Endothelial cell of umbilical vein (primary cell): Measurements from ENCODE around the gene CHRNA10. TPM values are rescaled to one million over a fixed set of nuclear protein-coding genes. Genes with fewer than 3 reads are reported as not detected.

Experiments used
- BruUV-seq: library from RNA; stranded (reverse); fragments of 400-500 nt; replicated peaks from 2 replicates; lab custom pipeline; 2021; lab: Mats Ljungman, UMichigan
- CTCF ChIA-PET: fragments of 300-600, 350-600 bp; sonication (Branson Sonifier 250); formaldehyde crosslinking; loops from one replicate; lab custom pipeline; 2021; ENCODE audit warnings: antibody characterized with exemption, inconsistent platforms; lab: Charles Lee
- POLR2A ChIA-PET: fragments of 300-600, 350-600 bp; sonication (Branson Sonifier 250); formaldehyde crosslinking; loops from one replicate; lab custom pipeline; 2021; ENCODE audit warnings: antibody characterized with exemption, inconsistent platforms; lab: Charles Lee
- DNase-seq: peaks from one replicate; pipeline ENCODE4 v3.0.0-alpha.2; 2011; ENCODE audit warnings: low read depth, low spot score
- FAIRE-seq: peaks from 2 replicates; lab custom pipeline; 2011; peaks lifted over from hg19 to GRCh38; lab: Jason Lieb, UNC
- H2AFZ ChIP-seq: 2 replicates; pipeline ENCODE4 v1.6.0; 2012; ENCODE audit warnings: low read depth, low read length, control low read depth, inconsistent platforms
- H3K27ac ChIP-seq: 2 replicates; pipeline ENCODE4 v1.5.1; 2011; ENCODE audit warnings: low read depth, mild to moderate bottlenecking, control low read depth, low read length, moderate library complexity; ENCODE audit not compliant: insufficient read depth
- H3K27me3 ChIP-seq, 2 experiments: 2 replicates each; pipeline versions ENCODE4 v1.6.0 to v1.6.1; 2011; ENCODE audit warnings: low read length in 2 of 2, mixed read lengths in 1 of 2; ENCODE audit not compliant: control insufficient read depth in 2 of 2, insufficient read depth in 2 of 2
- H3K36me3 ChIP-seq, 2 experiments: 2 replicates in 1 of 2; 3 replicates in 1 of 2; pipeline ENCODE4 v1.5.1; 2011; ENCODE audit warnings: low read length in 2 of 2, mild to moderate bottlenecking in 1 of 2, moderate library complexity in 1 of 2; ENCODE audit not compliant: control insufficient read depth in 2 of 2, insufficient read depth in 2 of 2; ENCODE audit errors: extremely low read depth in 1 of 2
- H3K4me1 ChIP-seq: 3 replicates; pipeline ENCODE4 v1.5.1; 2011; ENCODE audit warnings: mild to moderate bottlenecking, low read length; ENCODE audit not compliant: control insufficient read depth, insufficient read depth; ENCODE audit errors: extremely low read depth
- H3K4me2 ChIP-seq: 2 replicates; pipeline ENCODE4 v1.6.1; 2011; ENCODE audit warnings: low read length, control low read depth, mixed read lengths; ENCODE audit not compliant: insufficient read depth
- H3K4me3 ChIP-seq, 3 experiments: fragments of 200-600 bp in 1 of 3; sonication (generic), shearing (Covaris generic) in 1 of 3; replicated peaks in 1 of 3; 2 replicates each; pipeline ENCODE4 v1.5.1; 2011 to 2016; ENCODE audit warnings: control low read depth in 3 of 3, low read length in 3 of 3, mild to moderate bottlenecking in 2 of 3, inconsistent platforms in 1 of 3, low read depth in 1 of 3, moderate library complexity in 1 of 3; ENCODE audit not compliant: insufficient read depth in 1 of 3
- H3K79me2 ChIP-seq: 2 replicates; pipeline ENCODE4 v1.6.0; 2012; ENCODE audit warnings: low read length, inconsistent platforms; ENCODE audit not compliant: control insufficient read depth, insufficient read depth
- H3K9ac ChIP-seq: replicated peaks from 2 replicates; pipeline ENCODE3; 2011; ENCODE audit warnings: low read length, control low read depth; ENCODE audit not compliant: insufficient read depth; ENCODE audit errors: extremely low read depth
- H3K9me1 ChIP-seq: replicated peaks from 3 replicates; pipeline ENCODE4 v1.6.0; 2011; ENCODE audit warnings: mild to moderate bottlenecking, low read length; ENCODE audit not compliant: control insufficient read depth, insufficient read depth; ENCODE audit errors: extremely low read depth
- H3K9me3 ChIP-seq: replicated peaks from 2 replicates; pipeline ENCODE4 v1.5.1; 2012; ENCODE audit warnings: low read length, inconsistent platforms; ENCODE audit not compliant: control insufficient read depth, insufficient read depth
- H4K20me1 ChIP-seq: replicated peaks from 2 replicates; pipeline ENCODE3; 2011; ENCODE audit warnings: mild to moderate bottlenecking, low read length; ENCODE audit not compliant: control insufficient read depth, insufficient read depth; ENCODE audit errors: extremely low read depth
- EZH2 ChIP-seq: IDR thresholded peaks from 2 replicates; pipeline ENCODE4 v1.6.1; 2012; ENCODE audit warnings: borderline replicate concordance, low read depth, mild to moderate bottlenecking, moderate library complexity, low read length, inconsistent platforms; ENCODE audit not compliant: severe bottlenecking
- FOS ChIP-seq: IDR thresholded peaks from 2 replicates; pipeline ENCODE4 v1.6.1; 2011; ENCODE audit warnings: mild to moderate bottlenecking, low read length, moderate library complexity, borderline replicate concordance; ENCODE audit not compliant: insufficient read depth
- GATA2 ChIP-seq: IDR thresholded peaks from 2 replicates; pipeline ENCODE4 v1.7.0; 2011; ENCODE audit warnings: low read depth, mild to moderate bottlenecking, moderate library complexity, mixed read lengths, low read length; ENCODE audit not compliant: insufficient read length, insufficient read depth
- JUN ChIP-seq: IDR thresholded peaks from 2 replicates; pipeline ENCODE4 v1.6.1; 2011; ENCODE audit warnings: borderline replicate concordance, low read depth; ENCODE audit not compliant: insufficient read length, insufficient read depth
- MYC ChIP-seq: IDR thresholded peaks from one replicate; pipeline ENCODE4 v1.6.1; 2011; ENCODE audit warnings: mild to moderate bottlenecking, low read depth, low read length
- POLR2A ChIP-seq: IDR thresholded peaks from 2 replicates; pipeline ENCODE4 v1.6.1; 2012; ENCODE audit warnings: low read depth, mild to moderate bottlenecking, control low read depth, low read length
- POLR2AphosphoS5 ChIP-seq: IDR thresholded peaks from 2 replicates; pipeline ENCODE4 v1.6.1; 2012; ENCODE audit warnings: low read depth, mild to moderate bottlenecking, control low read depth, low read length, moderate library complexity; ENCODE audit not compliant: insufficient read depth
- dilution Hi-C: fragments of 300-500 bp; cut with MboI; formaldehyde crosslinking; loops from one replicate; pipeline ENCODE4 v1.15.0; 2019; ENCODE audit warnings: low sequenced_read_pairs; ENCODE audit not compliant: extremely low pct_ligation_motif_present
- intact Hi-C: fragments of 100-400 bp; cut with micrococcal nuclease; formaldehyde crosslinking; loops from one replicate; pipeline ENCODE4 v1.10.0; 2022
- polyA plus RNA-seq, 4 experiments: library from polyadenylated mRNA; depleted of rRNA in 3 of 4; stranded (reverse) in 3 of 4; unstranded in 1 of 4; fragments of >200 nt; gene quantifications; 2 replicates each; pipeline versions ENCODE4 v1.2.1 to v1.2.3, GENCODE V29; 2011 to 2012; ENCODE audit warnings: missing spikeins in 1 of 4
- total RNA-seq: library from RNA; stranded (reverse); gene quantifications from 2 replicates; pipeline ENCODE4 v1.2.3, GENCODE V29; 2021
- TF ChIP-seq, protein P1 (sequence below): IDR thresholded peaks from 2 replicates; pipeline ENCODE4 v1.6.1; 2011; ENCODE audit not compliant: insufficient read depth, insufficient read length
- TF ChIP-seq, protein P2 (sequence below), 2 donors: IDR thresholded peaks; 1 replicate in 1 of 2; 2 replicates in 1 of 2; pipeline ENCODE4 v1.5.1; 2011; ENCODE audit warnings: low read length in 2 of 2, mild to moderate bottlenecking in 2 of 2, moderate library complexity in 2 of 2, control low read depth in 1 of 2, inconsistent platforms in 1 of 2, low read depth in 1 of 2; ENCODE audit not compliant: insufficient read depth in 1 of 2; ENCODE audit errors: extremely low read depth in 1 of 2

The CHRNA10 gene
- total and polyA plus RNA-seq, 2 donors (not counting 3 experiments of a cell fraction or from before 2014, with no cell fraction given) = 1.1 to 1.8 TPM

DNA sequence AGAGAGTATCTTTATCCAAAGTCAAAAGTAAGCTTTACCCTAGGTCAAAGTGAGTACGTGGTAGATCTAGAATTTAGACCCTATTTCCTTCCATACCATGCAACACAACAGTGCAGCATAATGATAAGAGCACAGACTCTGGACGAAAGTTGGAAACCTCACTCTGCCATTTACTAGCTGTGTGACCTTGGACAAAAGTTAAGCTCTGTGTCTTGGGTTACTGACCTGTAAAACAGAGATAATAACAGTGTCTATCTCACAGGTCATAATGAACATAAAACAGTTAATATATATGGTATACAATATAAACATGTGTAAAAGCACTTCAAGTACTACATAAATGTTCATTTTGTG, 13.6 kb upstream of the CHRNA10 start:
- dilution Hi-C loops = no loop called here
- Histone ChIP-seq H4K20me1 (no peaks in the 10 kb centered on the region), H3K36me3 (peaks cover 28% of the 10 kb centered on the region in 2 experiments), H3K4me3 (no peak overlapping the region), H3K27me3 (no peaks in the 10 kb centered on the region), H3K79me2 (no peaks in the 10 kb centered on the region), H2AFZ (no peak overlapping the region), H3K27ac (no peak overlapping the region), H3K4me1 (no peaks in the 10 kb centered on the region), H3K9me1 (no peaks in the 10 kb centered on the region), H3K9ac (no peak overlapping the region), H3K9me3 (no peaks in the 10 kb centered on the region), H3K4me2 (no peak overlapping the region)
- BruUV-seq = no TSS peak
- POLR2A ChIA-PET = interaction anchor here (0.6 kb wide), 1 partner anchor 152 kb away, joined by 10 read pairs; no protein-coding TSS in a partner anchor
- DNase-seq (no peak), FAIRE-seq (no peak)
- CTCF ChIA-PET = interaction anchor here (0.6 kb wide), 2 partner anchors 107 to 372 kb away, joined by 4 read pairs; no protein-coding TSS in a partner anchor
- TF ChIP-seq FOS (no peak), MYC (no peak), POLR2AphosphoS5 (no peak), GATA2 (no peak), POLR2A (no peak)
- TF ChIP-seq, protein P1, sequence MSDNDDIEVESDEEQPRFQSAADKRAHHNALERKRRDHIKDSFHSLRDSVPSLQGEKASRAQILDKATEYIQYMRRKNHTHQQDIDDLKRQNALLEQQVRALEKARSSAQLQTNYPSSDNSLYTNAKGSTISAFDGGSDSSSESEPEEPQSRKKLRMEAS = no peak
- intact Hi-C loops = no loop called here

DNA sequence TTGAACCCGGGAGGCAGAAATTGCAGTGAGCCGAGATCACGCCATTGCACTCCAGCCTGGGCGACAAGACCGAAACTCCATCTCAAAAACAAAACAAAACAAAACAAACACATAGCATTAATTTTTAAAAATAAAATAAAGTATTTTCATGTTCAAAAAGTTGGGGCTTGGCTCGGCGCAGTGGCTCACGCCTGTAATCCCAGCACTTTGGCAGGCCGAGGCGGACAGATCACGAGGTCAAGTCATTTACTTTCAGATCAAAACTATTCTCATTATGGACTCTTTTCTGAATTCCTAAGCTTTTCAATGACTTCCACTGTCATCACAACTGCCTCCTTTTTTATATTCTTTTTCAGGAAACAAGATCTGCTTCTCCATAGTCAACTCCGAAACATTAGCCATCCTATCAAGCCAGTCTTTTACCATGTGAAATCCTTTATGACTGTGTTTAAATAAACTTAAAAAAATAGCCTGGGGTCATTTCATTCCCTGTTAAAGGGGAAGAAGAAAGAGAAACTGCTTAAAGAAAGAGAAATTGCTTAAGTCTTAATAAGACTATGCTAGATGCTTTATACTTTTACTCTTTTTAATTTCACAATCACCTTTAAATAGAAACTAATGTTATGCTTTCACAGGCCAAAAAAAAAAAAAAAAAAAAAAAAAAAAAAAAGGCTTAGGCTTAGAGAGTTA, 13.1 kb upstream of the CHRNA10 start:
- BruUV-seq = no TSS peak
- Histone ChIP-seq H4K20me1 (no peaks in the 10 kb centered on the region), H3K27me3 (no peaks in the 10 kb centered on the region), H3K79me2 (no peaks in the 10 kb centered on the region), H3K9ac (no peak overlapping the region), H3K27ac (no peak overlapping the region), H3K36me3 (peaks cover 32% of the 10 kb centered on the region in 2 experiments), H3K4me3 (no peak overlapping the region), H3K4me1 (no peaks in the 10 kb centered on the region), H3K9me3 (no peaks in the 10 kb centered on the region), H3K9me1 (no peaks in the 10 kb centered on the region), H3K4me2 (no peak overlapping the region), H2AFZ (no peak overlapping the region)
- DNase-seq (no peak), FAIRE-seq (no peak)
- dilution Hi-C loops (no loop called here), intact Hi-C loops (no loop called here)
- TF ChIP-seq GATA2 (no peak), POLR2AphosphoS5 (no peak), EZH2 (no peak), POLR2A (no peak), FOS (no peak), JUN (no peak), MYC (no peak)
- TF ChIP-seq, protein P2, sequence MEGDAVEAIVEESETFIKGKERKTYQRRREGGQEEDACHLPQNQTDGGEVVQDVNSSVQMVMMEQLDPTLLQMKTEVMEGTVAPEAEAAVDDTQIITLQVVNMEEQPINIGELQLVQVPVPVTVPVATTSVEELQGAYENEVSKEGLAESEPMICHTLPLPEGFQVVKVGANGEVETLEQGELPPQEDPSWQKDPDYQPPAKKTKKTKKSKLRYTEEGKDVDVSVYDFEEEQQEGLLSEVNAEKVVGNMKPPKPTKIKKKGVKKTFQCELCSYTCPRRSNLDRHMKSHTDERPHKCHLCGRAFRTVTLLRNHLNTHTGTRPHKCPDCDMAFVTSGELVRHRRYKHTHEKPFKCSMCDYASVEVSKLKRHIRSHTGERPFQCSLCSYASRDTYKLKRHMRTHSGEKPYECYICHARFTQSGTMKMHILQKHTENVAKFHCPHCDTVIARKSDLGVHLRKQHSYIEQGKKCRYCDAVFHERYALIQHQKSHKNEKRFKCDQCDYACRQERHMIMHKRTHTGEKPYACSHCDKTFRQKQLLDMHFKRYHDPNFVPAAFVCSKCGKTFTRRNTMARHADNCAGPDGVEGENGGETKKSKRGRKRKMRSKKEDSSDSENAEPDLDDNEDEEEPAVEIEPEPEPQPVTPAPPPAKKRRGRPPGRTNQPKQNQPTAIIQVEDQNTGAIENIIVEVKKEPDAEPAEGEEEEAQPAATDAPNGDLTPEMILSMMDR (IDR thresholded peaks at IDR 0.05; ENCODE audit: extremely low read depth in 1 of 2, insufficient read depth in 1 of 2, low read depth in 1 of 2, low read length in 2 of 2) = no peak
- ChIA-PET CTCF (interaction anchor here (0.6 kb wide), 2 partner anchors 107 to 373 kb away, joined by 4 read pairs; no protein-coding TSS in a partner anchor), POLR2A (no interaction called here)
